Measurements from ENCODE around the gene ACP1.
"Not testable (repeated sequence)": the region's sequence is repeated elsewhere in the genome, so short reads cannot be mapped to it uniquely, and the experiment has no call there.

ACP1 gene

GRCh38 chr2:314561-315336 is 50.0 kb downstream of the ACP1 start:
- H3K27ac ChIP-seq (ENCODE audit: low read depth, low read length): no peak overlapping the region
- peaks cover 22% of the 10 kb centered on the region for H3K4me1 ChIP-seq (ENCODE audit: control insufficient read depth, insufficient read depth, low read length)
- H3K27me3 ChIP-seq (ENCODE audit: control insufficient read depth, insufficient read depth, low read length): no peaks in the 10 kb centered on the region
- no peaks in the 10 kb centered on the region for H3K9me3 ChIP-seq (ENCODE audit: control insufficient read depth, insufficient read depth, low read length)
- H3K4me3 ChIP-seq (ENCODE audit: low read depth, low read length): no peak overlapping the region
- no peak overlapping the region for H3K9ac ChIP-seq (ENCODE audit: low read depth, low read length)
- H3K36me3 ChIP-seq (ENCODE audit: control insufficient read depth, insufficient read depth, low read length): no peaks in the 10 kb centered on the region

- H3K9me3 ChIP-seq (ENCODE audit: control insufficient read depth, insufficient read depth, low read length): not testable (repeated sequence)
These were observed 51.2 kb downstream of the ACP1 start for GRCh38 chr2:315925-316324.

DNA sequence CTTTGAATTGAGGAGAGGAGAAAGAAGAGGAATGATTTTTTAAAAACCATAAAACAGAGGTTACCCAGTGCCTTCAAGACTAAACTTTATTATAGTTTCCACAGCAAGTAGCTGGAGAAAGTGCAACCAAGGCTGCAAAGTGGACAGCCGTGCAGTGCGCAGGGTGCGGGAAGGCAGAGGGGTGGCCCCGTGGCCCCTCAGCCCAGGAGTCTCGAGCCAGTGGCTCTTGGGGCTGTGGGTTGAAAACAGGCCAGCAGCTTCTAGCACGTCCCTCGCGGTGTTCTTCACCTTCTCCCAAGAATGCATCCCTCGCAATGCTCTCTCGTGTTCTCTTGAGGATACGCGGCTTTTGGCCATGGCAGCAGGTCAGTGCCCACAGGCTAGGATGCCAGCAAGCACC is 51.6 kb downstream of the ACP1 start:
- Histone ChIP-seq H3K4me1 (ENCODE audit: control insufficient read depth, insufficient read depth, low read length) (peaks cover 14% of the 10 kb centered on the region), H3K9ac (ENCODE audit: low read depth, low read length) (no peak overlapping the region), H3K4me3 (ENCODE audit: low read depth, low read length) (no peak overlapping the region), H3K27me3 (ENCODE audit: control insufficient read depth, insufficient read depth, low read length) (no peaks in the 10 kb centered on the region), H3K36me3 (ENCODE audit: control insufficient read depth, insufficient read depth, low read length) (no peaks in the 10 kb centered on the region), H3K9me3 (ENCODE audit: control insufficient read depth, insufficient read depth, low read length) (no peaks in the 10 kb centered on the region), H3K27ac (ENCODE audit: low read depth, low read length) (no peak overlapping the region)

More at GRCh38 chr2:315925-316324, 51.2 kb downstream of the ACP1 start:
- H3K27me3 ChIP-seq (ENCODE audit: control insufficient read depth, insufficient read depth, low read length); H3K36me3 ChIP-seq (ENCODE audit: control insufficient read depth, insufficient read depth, low read length); H3K27ac ChIP-seq (ENCODE audit: low read depth, low read length); H3K9ac ChIP-seq (ENCODE audit: low read depth, low read length); H3K4me3 ChIP-seq (ENCODE audit: low read depth, low read length): not testable (repeated sequence)
- peaks cover 14% of the 10 kb centered on the region for H3K4me1 ChIP-seq (ENCODE audit: control insufficient read depth, insufficient read depth, low read length)

- Histone ChIP-seq H3K9me3 (ENCODE audit: control insufficient read depth, insufficient read depth, low read length) (no peaks in the 10 kb centered on the region), H3K4me1 (ENCODE audit: control insufficient read depth, insufficient read depth, low read length) (peaks cover 14% of the 10 kb centered on the region), H3K27me3 (ENCODE audit: control insufficient read depth, insufficient read depth, low read length) (no peaks in the 10 kb centered on the region), H3K4me3 (ENCODE audit: low read depth, low read length) (no peak overlapping the region), H3K9ac (ENCODE audit: low read depth, low read length) (no peak overlapping the region), H3K27ac (ENCODE audit: low read depth, low read length) (peak overlapping the region; percentile 76), H3K36me3 (ENCODE audit: control insufficient read depth, insufficient read depth, low read length) (no peaks in the 10 kb centered on the region)
These were observed 53.0 kb downstream of the ACP1 start for GRCh38 chr2:317501-318424.

DNA sequence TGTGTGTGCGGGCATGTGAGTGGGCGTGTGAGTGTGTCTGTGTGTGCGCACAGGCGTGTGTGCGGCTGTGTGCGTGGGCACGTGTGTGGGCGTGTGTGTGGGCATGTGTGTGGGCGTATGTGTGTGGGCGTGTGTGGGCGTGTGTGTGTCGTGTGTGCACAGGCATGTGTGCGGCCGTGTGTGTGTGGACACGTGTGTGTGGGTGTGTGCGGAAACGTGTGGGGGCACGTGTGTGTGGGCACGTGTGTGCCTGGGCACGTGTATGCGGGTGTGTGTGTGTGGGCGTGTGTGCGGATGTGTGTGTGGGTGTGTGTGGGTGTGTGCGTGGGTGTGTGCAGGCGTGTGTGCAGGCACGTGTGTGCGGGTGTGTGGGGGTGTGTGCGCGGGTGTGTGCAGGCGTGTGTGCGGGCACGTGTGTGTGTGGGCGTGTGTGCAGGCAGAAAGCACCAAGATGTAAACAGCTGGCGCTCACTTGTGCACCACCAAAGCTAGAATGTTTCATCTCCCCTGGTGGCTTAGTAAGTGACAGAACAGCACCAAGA is 54.4 kb downstream of the ACP1 start:
- H3K4me1 ChIP-seq (ENCODE audit: control insufficient read depth, insufficient read depth, low read length): peaks cover 14% of the 10 kb centered on the region
- H3K36me3 ChIP-seq (ENCODE audit: control insufficient read depth, insufficient read depth, low read length): no peaks in the 10 kb centered on the region
- H3K9ac ChIP-seq (ENCODE audit: low read depth, low read length): no peak overlapping the region
- H3K9me3 ChIP-seq (ENCODE audit: control insufficient read depth, insufficient read depth, low read length): no peaks in the 10 kb centered on the region
- no peaks in the 10 kb centered on the region for H3K27me3 ChIP-seq (ENCODE audit: control insufficient read depth, insufficient read depth, low read length)
- H3K4me3 ChIP-seq (ENCODE audit: low read depth, low read length): no peak overlapping the region
- no peak overlapping the region for H3K27ac ChIP-seq (ENCODE audit: low read depth, low read length)

DNA sequence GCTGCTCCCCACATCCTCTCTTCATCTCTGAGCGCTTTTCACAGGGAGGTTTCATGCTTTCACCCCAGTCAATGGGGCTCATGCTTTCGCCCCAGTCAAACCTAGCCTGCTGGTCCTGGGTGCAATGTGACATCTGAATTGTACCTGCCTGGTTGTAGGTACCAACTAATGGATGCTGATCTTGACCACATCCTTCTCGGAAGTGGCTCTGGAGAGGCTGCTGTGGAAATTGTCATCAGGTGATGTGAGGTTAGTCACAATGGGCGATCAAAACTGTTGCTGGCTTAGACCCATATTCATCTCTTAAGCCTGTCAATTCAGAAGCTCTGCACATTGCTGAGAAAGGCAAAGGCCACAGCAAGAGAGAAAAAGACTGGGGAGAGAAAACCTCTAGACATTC is 55.8 kb downstream of the ACP1 start:
- H3K4me3 ChIP-seq (ENCODE audit: low read depth, low read length): no peak overlapping the region
- H3K4me1 ChIP-seq (ENCODE audit: control insufficient read depth, insufficient read depth, low read length): peaks cover 14% of the 10 kb centered on the region
- H3K27me3 ChIP-seq (ENCODE audit: control insufficient read depth, insufficient read depth, low read length): no peaks in the 10 kb centered on the region
- H3K9ac ChIP-seq (ENCODE audit: low read depth, low read length): no peak overlapping the region
- H3K36me3 ChIP-seq (ENCODE audit: control insufficient read depth, insufficient read depth, low read length): no peaks in the 10 kb centered on the region
- H3K9me3 ChIP-seq (ENCODE audit: control insufficient read depth, insufficient read depth, low read length): no peaks in the 10 kb centered on the region
- H3K27ac ChIP-seq (ENCODE audit: low read depth, low read length): no peak overlapping the region

- no peak overlapping the region for H3K4me3 ChIP-seq (ENCODE audit: low read depth, low read length)
- H3K4me1 ChIP-seq (ENCODE audit: control insufficient read depth, insufficient read depth, low read length): peaks cover 9% of the 10 kb centered on the region
- H3K9me3 ChIP-seq (ENCODE audit: control insufficient read depth, insufficient read depth, low read length): no peaks in the 10 kb centered on the region
- H3K27me3 ChIP-seq (ENCODE audit: control insufficient read depth, insufficient read depth, low read length): no peaks in the 10 kb centered on the region
- H3K27ac ChIP-seq (ENCODE audit: low read depth, low read length): no peak overlapping the region
- no peaks in the 10 kb centered on the region for H3K36me3 ChIP-seq (ENCODE audit: control insufficient read depth, insufficient read depth, low read length)
- H3K9ac ChIP-seq (ENCODE audit: low read depth, low read length): no peak overlapping the region
These were observed 57.6 kb downstream of the ACP1 start for GRCh38 chr2:322326-322725.

DNA sequence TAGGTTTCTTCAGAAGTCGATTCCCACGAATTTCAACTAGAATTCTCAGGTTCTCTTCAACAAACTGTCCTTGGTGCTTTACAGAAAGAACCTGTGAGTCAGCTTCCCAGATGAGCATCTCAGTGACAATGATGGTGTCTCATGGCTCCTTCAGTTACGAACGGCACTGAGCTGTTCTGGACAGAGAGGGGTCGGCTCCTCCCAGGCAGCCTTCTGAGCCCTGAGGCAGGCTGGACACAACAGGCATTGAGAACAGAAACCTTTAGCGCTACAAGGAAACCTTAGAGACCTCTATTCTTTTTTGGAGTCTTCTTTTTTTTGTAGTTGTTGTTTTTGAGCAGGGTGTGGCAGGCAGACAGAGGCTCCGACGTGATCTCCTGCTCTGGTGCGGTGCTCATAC is 58.3 kb downstream of the ACP1 start:
- no peaks in the 10 kb centered on the region for H3K9me3 ChIP-seq (ENCODE audit: control insufficient read depth, insufficient read depth, low read length)
- H3K27ac ChIP-seq (ENCODE audit: low read depth, low read length): no peak overlapping the region
- H3K9ac ChIP-seq (ENCODE audit: low read depth, low read length): no peak overlapping the region
- no peaks in the 10 kb centered on the region for H3K36me3 ChIP-seq (ENCODE audit: control insufficient read depth, insufficient read depth, low read length)
- no peaks in the 10 kb centered on the region for H3K27me3 ChIP-seq (ENCODE audit: control insufficient read depth, insufficient read depth, low read length)
- H3K4me3 ChIP-seq (ENCODE audit: low read depth, low read length): no peak overlapping the region
- peaks cover 2% of the 10 kb centered on the region for H3K4me1 ChIP-seq (ENCODE audit: control insufficient read depth, insufficient read depth, low read length)
